ENCODE results near the gene SHQ1. TPM values are rescaled to one million over a fixed set of nuclear protein-coding genes. Genes with fewer than 3 reads are reported as not detected.

SHQ1 gene
- total RNA-seq, 1 experiment from 2014 or later: 24.8 TPM

GRCh38 chr3:72839057-72839456 lies 9.2 kb downstream of the SHQ1 start:
- no peaks in the 10 kb centered on the region for H3K9me2 ChIP-seq (ENCODE audit: insufficient read depth)
- BruUV-seq (replicated peaks): no TSS peak
- H3K9me3 ChIP-seq (ENCODE audit: insufficient read depth, low read depth): no peaks in the 10 kb centered on the region
- no peaks in the 10 kb centered on the region for H3F3A ChIP-seq (ENCODE audit: insufficient read depth, low read depth)
- no peaks in the 10 kb centered on the region for H3K79me2 ChIP-seq (ENCODE audit: low read depth)
- TF ChIP-seq CTCF (conservative IDR thresholded peaks at IDR 0.05): no peak
- no peak for TF ChIP-seq EZH2 (IDR thresholded peaks at IDR 0.05; ENCODE audit: low read depth)
- DNase-seq: no peak
- no peak overlapping the region for H3K4me3 ChIP-seq
- no peaks in the 10 kb centered on the region for H3K27me3 ChIP-seq (ENCODE audit: insufficient read depth, low read depth)
- no peak overlapping the region for H3K27ac ChIP-seq
- POLR2A ChIA-PET (ENCODE audit: unreplicated experiment): no interaction called here
- CTCF ChIA-PET: no interaction called here
- intact Hi-C loops (cut with micrococcal nuclease; ENCODE audit: unreplicated experiment): no loop called here
- H2AFZ ChIP-seq: no peak overlapping the region
- no peaks in the 10 kb centered on the region for H4K20me1 ChIP-seq (ENCODE audit: insufficient read depth)
- no peak overlapping the region for H3K4me2 ChIP-seq
- no peaks in the 10 kb centered on the region for H3K4me1 ChIP-seq (replicated peaks; ENCODE audit: insufficient read depth)
- H3K36me3 ChIP-seq (ENCODE audit: low read depth): no peaks in the 10 kb centered on the region

GRCh38 chr3:72836923-72837322 lies 11.3 kb downstream of the SHQ1 start:
- intact Hi-C loops (cut with micrococcal nuclease; ENCODE audit: unreplicated experiment): no loop called here
- H3F3A ChIP-seq (ENCODE audit: insufficient read depth, low read depth): no peaks in the 10 kb centered on the region
- ChIA-PET POLR2A (ENCODE audit: unreplicated experiment) (no interaction called here), CTCF (no interaction called here)
- H3K79me2 ChIP-seq (ENCODE audit: low read depth): no peaks in the 10 kb centered on the region
- no peak overlapping the region for H3K27ac ChIP-seq
- H2AFZ ChIP-seq: no peak overlapping the region
- H3K4me2 ChIP-seq: no peak overlapping the region
- no peak overlapping the region for H3K4me3 ChIP-seq
- H3K9me2 ChIP-seq (ENCODE audit: insufficient read depth): no peaks in the 10 kb centered on the region
- no peaks in the 10 kb centered on the region for H3K36me3 ChIP-seq (ENCODE audit: low read depth)
- DNase-seq: no peak
- H3K27me3 ChIP-seq (ENCODE audit: insufficient read depth, low read depth): no peaks in the 10 kb centered on the region
- H3K9me3 ChIP-seq (ENCODE audit: insufficient read depth, low read depth): no peaks in the 10 kb centered on the region
- H4K20me1 ChIP-seq (ENCODE audit: insufficient read depth): no peaks in the 10 kb centered on the region
- no peak for TF ChIP-seq CTCF (conservative IDR thresholded peaks at IDR 0.05)
- no peak for TF ChIP-seq EZH2 (IDR thresholded peaks at IDR 0.05; ENCODE audit: low read depth)
- BruUV-seq (replicated peaks): no TSS peak
- H3K4me1 ChIP-seq (replicated peaks; ENCODE audit: insufficient read depth): no peaks in the 10 kb centered on the region

- Histone ChIP-seq H3K36me3 (ENCODE audit: low read depth) (no peaks in the 10 kb centered on the region), H3K4me1 (replicated peaks; ENCODE audit: insufficient read depth) (no peaks in the 10 kb centered on the region), H3K27ac (no peak overlapping the region), H3K9me3 (ENCODE audit: insufficient read depth, low read depth) (no peaks in the 10 kb centered on the region), H3K9me2 (ENCODE audit: insufficient read depth) (no peaks in the 10 kb centered on the region), H2AFZ (no peak overlapping the region), H3K4me3 (no peak overlapping the region), H3K27me3 (ENCODE audit: insufficient read depth, low read depth) (no peaks in the 10 kb centered on the region), H3F3A (ENCODE audit: insufficient read depth, low read depth) (no peaks in the 10 kb centered on the region), H3K4me2 (no peak overlapping the region), H3K79me2 (ENCODE audit: low read depth) (no peaks in the 10 kb centered on the region), H4K20me1 (ENCODE audit: insufficient read depth) (no peaks in the 10 kb centered on the region)
- BruUV-seq (replicated peaks): no TSS peak
- TF ChIP-seq CTCF (conservative IDR thresholded peaks at IDR 0.05) (no peak), EZH2 (IDR thresholded peaks at IDR 0.05; ENCODE audit: low read depth) (no peak)
- ChIA-PET POLR2A (ENCODE audit: unreplicated experiment) (no interaction called here), CTCF (no interaction called here)
- intact Hi-C loops (cut with micrococcal nuclease; ENCODE audit: unreplicated experiment): no loop called here
- DNase-seq: no peak
Measured at GRCh38 chr3:72836416-72836815, 11.8 kb downstream of the SHQ1 start.
